B cell (primary cell): ENCODE results near the gene GMPR. TPM values are rescaled to one million over a fixed set of nuclear protein-coding genes. Genes with fewer than 3 reads are reported as not detected.

Experiments used
- ATAC-seq: fragments of 200-7000 bp; cut with Tn5 transposase; one replicate; pipeline ENCODE4 v1.10.0; 2021; ENCODE audit warnings: low read depth, mild to moderate bottlenecking, moderate number of reproducible peaks, moderate library complexity
- CTCF ChIA-PET: fragments of 350-600 bp; sonication (Branson Sonifier 250); formaldehyde crosslinking; loops from one replicate; lab custom pipeline; 2021; ENCODE audit warnings: antibody characterized with exemption, inconsistent platforms; lab: Charles Lee
- POLR2A ChIA-PET: fragments of 350-600 bp; sonication (Branson Sonifier 250); formaldehyde crosslinking; loops from one replicate; lab custom pipeline; 2021; ENCODE audit warnings: antibody characterized with exemption; lab: Charles Lee
- DNase-seq: peaks from one replicate; pipeline ENCODE4 v3.0.0; 2013
- H2AFZ ChIP-seq: 2 replicates; pipeline ENCODE4 v1.6.1; 2012; ENCODE audit warnings: mild to moderate bottlenecking, low read depth, low read length; ENCODE audit not compliant: insufficient read depth, poor library complexity, severe bottlenecking
- H3K27ac ChIP-seq, 2 donors: 1 replicate in 1 of 2; 2 replicates in 1 of 2; pipeline ENCODE4 v1.5.1; 2012 to 2013; ENCODE audit warnings: low read length in 2 of 2, mild to moderate bottlenecking in 2 of 2, moderate library complexity in 1 of 2
- H3K27me3 ChIP-seq, 4 experiments: fragments of 200-600 bp in 1 of 4; sonication (generic) in 1 of 4; replicated peaks in 1 of 4; 1 replicate in 2 of 4; 2 replicates in 2 of 4; pipeline versions ENCODE4 v1.6.1 to v1.7.0; 2013 to 2016; ENCODE audit warnings: low read length in 3 of 4, mild to moderate bottlenecking in 2 of 4, mixed read lengths in 1 of 4, moderate library complexity in 1 of 4; ENCODE audit not compliant: insufficient read depth in 4 of 4, control insufficient read depth in 3 of 4; ENCODE audit errors: control extremely low read depth in 1 of 4
- H3K36me3 ChIP-seq, 2 experiments: replicated peaks in 1 of 2; 1 replicate in 1 of 2; 2 replicates in 1 of 2; pipeline versions ENCODE4 v1.6.1 to v1.7.1; 2013; ENCODE audit warnings: low read length in 1 of 2; ENCODE audit not compliant: insufficient read depth in 2 of 2, control insufficient read depth in 1 of 2; ENCODE audit errors: control extremely low read depth in 1 of 2, extremely low read depth in 1 of 2
- H3K4me1 ChIP-seq, 2 donors: fragments of 200-600 bp in 1 of 2; sonication (generic) in 1 of 2; 1 replicate in 1 of 2; 2 replicates in 1 of 2; pipeline versions ENCODE4 v1.5.1 to v1.6.1; 2013 to 2017; ENCODE audit warnings: low read length in 2 of 2; ENCODE audit not compliant: control insufficient read depth in 2 of 2, insufficient read depth in 2 of 2
- H3K4me2 ChIP-seq: replicated peaks from 2 replicates; pipeline ENCODE3; 2012; ENCODE audit warnings: mild to moderate bottlenecking, low read depth, low read length; ENCODE audit not compliant: poor library complexity, severe bottlenecking
- H3K4me3 ChIP-seq, 5 experiments: fragments of 200-600 bp in 1 of 5; sonication (generic) in 1 of 5; 1 replicate in 3 of 5; 2 replicates in 2 of 5; pipeline versions ENCODE4 v1.5.1 to v1.7.0; 2011 to 2016; ENCODE audit warnings: low read length in 4 of 5, mild to moderate bottlenecking in 4 of 5, low read depth in 2 of 5, control low read depth in 1 of 5, moderate library complexity in 1 of 5; ENCODE audit not compliant: insufficient read depth in 1 of 5; ENCODE audit errors: control extremely low read depth in 1 of 5, extremely low read depth in 1 of 5
- H3K79me2 ChIP-seq: fragments of 200-600 bp; sonication (generic); one replicate; pipeline ENCODE4 v1.6.0; 2016; ENCODE audit warnings: low read length; ENCODE audit not compliant: control insufficient read depth, insufficient read depth
- H3K9ac ChIP-seq: fragments of 200-600 bp; sonication (generic); 2 replicates; pipeline ENCODE4 v1.6.1; 2017; ENCODE audit warnings: mild to moderate bottlenecking, low read length, moderate library complexity
- H3K9me3 ChIP-seq, 3 donors: one replicate each; pipeline versions ENCODE4 v1.6.1 to v1.7.1; 2013; ENCODE audit warnings: low read length in 2 of 3; ENCODE audit not compliant: control insufficient read depth in 2 of 3, insufficient read depth in 1 of 3; ENCODE audit errors: control extremely low read depth in 1 of 3
- H4K20me1 ChIP-seq: 2 replicates; pipeline ENCODE4 v1.6.0; 2012; ENCODE audit warnings: mild to moderate bottlenecking, low read length; ENCODE audit not compliant: insufficient read depth, control insufficient read depth, poor library complexity, severe bottlenecking
- H3K27ac Mint-ChIP-seq: one replicate; pipeline ENCODE4 v1.8.0; 2021; ENCODE audit warnings: mixed read lengths
- H3K27me3 Mint-ChIP-seq: one replicate; pipeline ENCODE4 v1.8.0; 2021; ENCODE audit warnings: mixed read lengths
- H3K4me1 Mint-ChIP-seq: one replicate; pipeline ENCODE4 v1.8.0; 2021; ENCODE audit warnings: mixed read lengths
- H3K4me3 Mint-ChIP-seq: one replicate; pipeline ENCODE4 v1.8.0; 2021; ENCODE audit warnings: mixed read lengths
- H3K9me3 Mint-ChIP-seq: one replicate; pipeline ENCODE4 v1.8.0; 2022; ENCODE audit warnings: mixed read lengths; ENCODE audit not compliant: insufficient read depth
- EZH2 ChIP-seq: IDR thresholded peaks from 2 replicates; pipeline ENCODE4 v1.6.1; 2012; ENCODE audit warnings: borderline replicate concordance, low read depth, mild to moderate bottlenecking, moderate library complexity, low read length; ENCODE audit not compliant: insufficient read depth, poor library complexity, severe bottlenecking
- WGBS: methylation state at CpG from one replicate; pipeline ENCODE4 v1.1.5; 2013; ENCODE audit warnings: missing lambda C conversion rate; ENCODE audit not compliant: insufficient coverage; 5-methylcytosine and 5-hydroxymethylcytosine counted together
- intact Hi-C: fragments of 100-400 bp; cut with micrococcal nuclease; formaldehyde crosslinking; loops from one replicate; pipeline ENCODE4 v1.10.0; 2022
- polyA plus RNA-seq: library from polyadenylated mRNA; depleted of rRNA; stranded (reverse); fragments of >200 nt; gene quantifications from 2 replicates; pipeline ENCODE4 v1.2.3, GENCODE V29; 2012
- total RNA-seq, 2 donors: library from RNA; stranded (reverse); fragments of 120-200 nt in 1 of 2; gene quantifications; 1 replicate in 1 of 2; 2 replicates in 1 of 2; pipeline versions ENCODE4 v1.2.3 to v1.2.4, GENCODE V29; 2013 to 2022
- TF ChIP-seq, protein P1 (sequence below): fragments of 200-600 bp; IDR thresholded peaks from one replicate; pipeline ENCODE4 v1.8.0; 2022; ENCODE audit warnings: antibody characterized with exemption, mild to moderate bottlenecking

GMPR gene
- total and polyA plus RNA-seq, 2 donors (not counting 1 experiment from before 2014, with no cell fraction given) = 0.82 TPM; not detected in 1

DNA sequence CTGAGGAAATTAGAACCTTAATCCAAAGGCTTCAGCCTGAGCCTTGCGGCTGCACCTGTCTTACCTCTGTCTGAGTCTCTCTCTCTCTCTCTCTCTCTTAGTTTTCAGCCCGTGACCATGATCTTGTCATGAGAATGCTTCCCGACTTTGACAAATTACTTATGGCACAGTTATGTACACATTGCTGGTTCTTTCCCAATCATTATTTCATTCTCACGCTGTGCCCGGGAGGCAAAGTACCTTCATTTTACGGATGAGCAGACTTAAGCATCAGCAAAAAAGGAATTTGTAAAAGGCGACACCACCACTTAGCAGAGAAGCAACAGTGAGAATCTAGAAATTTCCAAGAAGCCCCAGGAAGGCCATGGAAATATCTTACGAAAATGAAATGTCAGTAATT lies 54.6 kb downstream of the GMPR start:
- DNase-seq (no peak), ATAC-seq (no peak)
- POLR2A ChIA-PET = no interaction called here
- Mint-ChIP-seq H3K4me3 (no peak overlapping the region), H3K4me1 (no peaks in the 10 kb centered on the region), H3K9me3 (no peaks in the 10 kb centered on the region), H3K27ac (no peak overlapping the region), H3K27me3 (no peaks in the 10 kb centered on the region)
- intact Hi-C loops = no loop called here
- Histone ChIP-seq H3K4me3 (no peak overlapping the region), H3K9me3 (no peaks in the 10 kb centered on the region), H4K20me1 (no peaks in the 10 kb centered on the region), H3K27me3 (no peaks in the 10 kb centered on the region), H3K79me2 (no peaks in the 10 kb centered on the region), H3K36me3 (no peaks in the 10 kb centered on the region), H3K4me1 (no peaks in the 10 kb centered on the region), H2AFZ (no peak overlapping the region), H3K4me2 (no peak overlapping the region), H3K27ac (no peak overlapping the region), H3K9ac (no peak overlapping the region)
- TF ChIP-seq, protein P1, sequence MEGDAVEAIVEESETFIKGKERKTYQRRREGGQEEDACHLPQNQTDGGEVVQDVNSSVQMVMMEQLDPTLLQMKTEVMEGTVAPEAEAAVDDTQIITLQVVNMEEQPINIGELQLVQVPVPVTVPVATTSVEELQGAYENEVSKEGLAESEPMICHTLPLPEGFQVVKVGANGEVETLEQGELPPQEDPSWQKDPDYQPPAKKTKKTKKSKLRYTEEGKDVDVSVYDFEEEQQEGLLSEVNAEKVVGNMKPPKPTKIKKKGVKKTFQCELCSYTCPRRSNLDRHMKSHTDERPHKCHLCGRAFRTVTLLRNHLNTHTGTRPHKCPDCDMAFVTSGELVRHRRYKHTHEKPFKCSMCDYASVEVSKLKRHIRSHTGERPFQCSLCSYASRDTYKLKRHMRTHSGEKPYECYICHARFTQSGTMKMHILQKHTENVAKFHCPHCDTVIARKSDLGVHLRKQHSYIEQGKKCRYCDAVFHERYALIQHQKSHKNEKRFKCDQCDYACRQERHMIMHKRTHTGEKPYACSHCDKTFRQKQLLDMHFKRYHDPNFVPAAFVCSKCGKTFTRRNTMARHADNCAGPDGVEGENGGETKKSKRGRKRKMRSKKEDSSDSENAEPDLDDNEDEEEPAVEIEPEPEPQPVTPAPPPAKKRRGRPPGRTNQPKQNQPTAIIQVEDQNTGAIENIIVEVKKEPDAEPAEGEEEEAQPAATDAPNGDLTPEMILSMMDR = no peak
- no peak for TF ChIP-seq EZH2
- CTCF ChIA-PET = interaction anchor here (1.2 kb wide), 1 partner anchor 9 kb away, joined by 3 read pairs; no protein-coding TSS in a partner anchor
- WGBS = 95% methylated on average over 8 of the region's 8 CpGs

DNA sequence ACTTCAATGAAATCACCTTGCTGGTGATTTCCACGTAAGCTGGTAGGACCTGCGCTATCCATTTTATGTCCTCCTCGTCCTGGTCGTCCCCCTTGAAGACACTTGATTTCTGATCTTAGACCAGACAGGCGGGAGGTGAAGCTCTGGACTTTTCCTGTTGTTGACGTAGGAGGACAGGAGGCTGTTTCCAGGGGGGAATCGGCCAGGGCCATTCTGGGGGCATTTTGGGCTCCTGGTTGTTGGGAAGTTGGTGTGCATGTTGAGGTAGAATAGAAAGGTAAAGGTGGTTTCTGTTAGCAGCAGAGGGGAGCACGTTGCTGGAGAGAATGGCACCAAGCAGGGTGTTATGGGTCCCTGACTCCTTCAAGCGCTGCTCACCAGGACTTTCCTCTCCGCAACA lies 56.0 kb downstream of the GMPR start:
- Histone ChIP-seq H3K9ac (no peak overlapping the region), H3K27ac (no peak overlapping the region), H3K4me2 (no peak overlapping the region), H3K27me3 (no peaks in the 10 kb centered on the region), H4K20me1 (no peaks in the 10 kb centered on the region), H3K4me1 (no peaks in the 10 kb centered on the region), H3K9me3 (no peaks in the 10 kb centered on the region), H3K4me3 (no peak overlapping the region), H3K79me2 (no peaks in the 10 kb centered on the region), H3K36me3 (no peaks in the 10 kb centered on the region), H2AFZ (no peak overlapping the region)
- ATAC-seq (no peak), DNase-seq (no peak)
- intact Hi-C loops = no loop called here
- H3K4me1 Mint-ChIP-seq = no peaks in the 10 kb centered on the region
- ChIA-PET CTCF (interaction anchor here (1.0 kb wide), 1 partner anchor 8 kb away, joined by 3 read pairs; no protein-coding TSS in a partner anchor), POLR2A (no interaction called here)
- no peaks in the 10 kb centered on the region for H3K27me3 Mint-ChIP-seq
- no peak overlapping the region for H3K4me3 Mint-ChIP-seq
- H3K9me3 Mint-ChIP-seq = no peaks in the 10 kb centered on the region
- H3K27ac Mint-ChIP-seq = no peak overlapping the region
- WGBS = 91% methylated on average over 10 of the region's 10 CpGs
- TF ChIP-seq, protein P1 = no peak
- TF ChIP-seq EZH2 = no peak
